HG02885 (cell line): ENCODE data around the gene NLRP10.
"Not testable (repeated sequence)": the region's sequence is repeated elsewhere in the genome, so short reads cannot be mapped to it uniquely, and the experiment has no call there.

Experiments used
- ATAC-seq: cut with Tn5 transposase; IDR thresholded peaks from one replicate; pipeline ENCODE4 v1.9.1; 2021; ENCODE audit warnings: mild to moderate bottlenecking; ENCODE audit not compliant: unreplicated experiment, poor library complexity

Gene NLRP10, protein sequence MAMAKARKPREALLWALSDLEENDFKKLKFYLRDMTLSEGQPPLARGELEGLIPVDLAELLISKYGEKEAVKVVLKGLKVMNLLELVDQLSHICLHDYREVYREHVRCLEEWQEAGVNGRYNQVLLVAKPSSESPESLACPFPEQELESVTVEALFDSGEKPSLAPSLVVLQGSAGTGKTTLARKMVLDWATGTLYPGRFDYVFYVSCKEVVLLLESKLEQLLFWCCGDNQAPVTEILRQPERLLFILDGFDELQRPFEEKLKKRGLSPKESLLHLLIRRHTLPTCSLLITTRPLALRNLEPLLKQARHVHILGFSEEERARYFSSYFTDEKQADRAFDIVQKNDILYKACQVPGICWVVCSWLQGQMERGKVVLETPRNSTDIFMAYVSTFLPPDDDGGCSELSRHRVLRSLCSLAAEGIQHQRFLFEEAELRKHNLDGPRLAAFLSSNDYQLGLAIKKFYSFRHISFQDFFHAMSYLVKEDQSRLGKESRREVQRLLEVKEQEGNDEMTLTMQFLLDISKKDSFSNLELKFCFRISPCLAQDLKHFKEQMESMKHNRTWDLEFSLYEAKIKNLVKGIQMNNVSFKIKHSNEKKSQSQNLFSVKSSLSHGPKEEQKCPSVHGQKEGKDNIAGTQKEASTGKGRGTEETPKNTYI

GRCh38 chr11:7965386-7965785 is at the start of gene NLRP10:
Gene NLRP10 (minus strand): TSS chr11:7965447. CDS start chr11:7963495, 1,952 bp downstream.
- no peak for ATAC-seq

DNA sequence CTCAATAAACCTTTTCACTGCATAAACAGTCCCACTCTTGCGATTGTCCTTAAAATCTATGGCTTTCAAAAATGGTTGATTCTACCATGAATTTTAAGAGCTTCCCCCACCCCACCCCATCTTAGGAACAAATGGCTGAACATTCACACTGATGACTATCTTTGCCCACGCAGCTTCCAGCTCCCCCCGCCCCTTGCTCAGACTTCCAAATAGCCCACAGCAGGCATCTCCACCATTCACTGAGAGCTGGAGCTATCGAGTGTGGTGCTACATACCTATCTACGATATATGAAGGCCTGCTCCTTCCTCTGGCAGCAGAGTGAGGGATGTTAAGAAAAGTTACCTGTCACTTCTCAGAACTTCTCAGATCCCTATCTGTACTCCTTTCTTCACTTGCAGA is 48.6 kb upstream of the NLRP10 start:
- no peak for ATAC-seq

- no peak for ATAC-seq
Observed at GRCh38 chr11:8011981-8012444, 46.8 kb upstream of the NLRP10 start.

GRCh38 chr11:8011371-8011770 is 46.1 kb upstream of the NLRP10 start:
- no peak for ATAC-seq

- no peak for ATAC-seq
Observed at GRCh38 chr11:8009856-8010255, 44.6 kb upstream of the NLRP10 start.

DNA sequence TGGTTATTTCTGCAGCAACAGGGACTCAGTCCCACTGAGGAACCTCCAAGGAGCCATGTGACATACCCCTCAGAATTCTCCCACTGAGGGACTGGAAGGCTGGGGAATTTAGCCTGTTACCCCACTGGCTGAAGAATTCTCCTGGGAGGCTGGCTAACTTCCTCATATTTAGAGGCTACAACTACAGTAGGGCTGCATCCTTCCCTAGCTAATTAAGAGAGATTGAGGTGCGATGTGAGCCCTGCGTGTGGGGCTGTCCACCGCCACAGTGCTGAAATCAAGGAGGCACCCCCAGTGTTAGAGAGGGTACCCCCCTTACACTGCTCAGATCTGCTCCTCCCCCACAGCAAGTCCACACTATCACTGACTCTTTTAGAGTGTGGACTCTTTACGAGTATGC is 43.0 kb upstream of the NLRP10 start:
- ATAC-seq: no peak

GRCh38 chr11:8006349-8006977 is 41.2 kb upstream of the NLRP10 start:
- ATAC-seq: peak; percentile 86

DNA sequence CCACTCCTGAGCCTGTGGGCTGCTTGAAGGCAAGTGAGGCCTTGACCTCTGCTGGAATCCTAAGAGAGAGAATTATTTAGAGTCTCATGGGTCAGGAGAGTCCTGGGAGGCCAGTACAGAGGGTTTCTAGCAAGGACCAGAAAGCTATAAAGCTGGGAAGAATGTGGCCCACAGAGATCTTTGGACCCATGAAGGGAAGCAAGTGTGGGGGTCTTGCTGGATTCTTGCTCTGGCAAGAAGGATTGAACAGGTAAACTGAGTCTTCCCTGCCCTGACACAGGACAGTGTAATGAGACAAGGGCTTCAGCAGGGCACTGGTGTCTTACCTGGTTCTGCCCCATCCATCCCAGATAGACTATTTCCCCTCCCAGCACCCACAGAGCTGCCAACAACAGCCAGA is 40.3 kb upstream of the NLRP10 start:
- no peak for ATAC-seq

GRCh38 chr11:8004008-8004407 is 38.8 kb upstream of the NLRP10 start:
- ATAC-seq: no peak

GRCh38 chr11:8003187-8003586 is 37.9 kb upstream of the NLRP10 start:
- no peak for ATAC-seq

DNA sequence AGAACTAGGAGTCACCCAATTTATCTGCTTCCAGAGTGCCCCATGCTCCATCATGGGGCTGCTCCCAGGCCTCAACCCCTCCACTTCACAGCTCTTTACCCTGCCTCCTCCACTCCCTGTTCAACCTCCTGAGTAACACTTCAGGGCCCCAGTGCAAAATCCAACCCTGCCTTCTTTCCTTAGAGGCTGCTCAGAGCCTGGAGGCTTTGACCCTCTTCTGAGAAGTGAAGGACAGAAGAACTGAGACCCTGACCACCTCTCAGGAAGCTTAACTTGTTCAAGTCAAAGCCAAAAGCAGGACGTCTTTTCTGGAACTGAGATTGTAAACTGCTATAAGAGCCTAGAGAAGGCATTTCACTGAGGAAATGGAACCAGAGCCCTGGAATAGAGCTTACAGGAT is 37.4 kb upstream of the NLRP10 start:
- no peak for ATAC-seq

GRCh38 chr11:8000390-8000789 is 35.1 kb upstream of the NLRP10 start:
- no peak for ATAC-seq

GRCh38 chr11:7999795-8000194 is 34.5 kb upstream of the NLRP10 start:
- ATAC-seq: no peak

GRCh38 chr11:7994581-7995278 is 29.5 kb upstream of the NLRP10 start:
- no peak for ATAC-seq

GRCh38 chr11:7987560-7987883 is 22.3 kb upstream of the NLRP10 start:
- not testable (repeated sequence) for ATAC-seq

DNA sequence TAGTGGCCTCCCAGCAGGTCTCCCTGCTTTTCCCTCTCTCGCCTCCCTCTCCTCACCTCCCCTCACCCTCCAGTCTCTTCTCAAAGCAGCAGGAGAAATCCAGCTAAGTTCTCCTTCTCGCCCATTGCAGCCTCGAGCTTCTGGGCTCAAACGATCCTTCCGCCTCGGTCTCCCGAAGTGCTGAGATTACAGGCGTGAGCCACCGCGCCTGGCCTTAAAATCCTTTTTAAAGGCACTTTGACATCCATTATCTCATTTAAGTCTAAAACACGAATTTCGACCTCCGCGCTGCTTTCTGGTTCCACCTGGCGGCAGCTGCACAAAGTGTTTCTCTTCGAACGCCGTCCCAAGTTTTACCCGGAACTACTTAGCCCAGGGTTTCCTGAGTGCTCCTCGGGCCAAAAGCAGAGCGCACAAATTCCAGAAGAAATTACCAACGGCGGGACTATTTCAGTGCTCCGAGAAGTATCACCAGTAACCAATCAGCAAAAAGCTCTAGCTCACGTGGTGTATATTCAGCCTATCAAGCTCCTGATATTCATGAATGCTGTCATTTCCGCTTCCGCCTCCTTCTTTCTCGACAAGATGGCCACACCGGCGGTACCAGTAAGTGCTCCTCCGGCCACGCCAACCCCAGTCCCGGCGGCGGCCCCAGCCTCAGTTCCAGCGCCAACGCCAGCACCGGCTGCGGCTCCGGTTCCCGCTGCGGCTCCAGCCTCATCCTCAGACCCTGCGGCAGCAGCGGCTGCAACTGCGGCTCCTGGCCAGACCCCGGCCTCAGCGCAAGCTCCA is 21.7 kb upstream of the NLRP10 start, which contains the start of gene EIF3F:
TSS of gene EIF3F (plus strand) at position 570 of the 792 bp plus-strand sequence. CDS start at position 586, 16 bp downstream.
- ATAC-seq: peak; percentile 96

- ATAC-seq: no peak
Observed at GRCh38 chr11:7983832-7984590, 18.8 kb upstream of the NLRP10 start.

DNA sequence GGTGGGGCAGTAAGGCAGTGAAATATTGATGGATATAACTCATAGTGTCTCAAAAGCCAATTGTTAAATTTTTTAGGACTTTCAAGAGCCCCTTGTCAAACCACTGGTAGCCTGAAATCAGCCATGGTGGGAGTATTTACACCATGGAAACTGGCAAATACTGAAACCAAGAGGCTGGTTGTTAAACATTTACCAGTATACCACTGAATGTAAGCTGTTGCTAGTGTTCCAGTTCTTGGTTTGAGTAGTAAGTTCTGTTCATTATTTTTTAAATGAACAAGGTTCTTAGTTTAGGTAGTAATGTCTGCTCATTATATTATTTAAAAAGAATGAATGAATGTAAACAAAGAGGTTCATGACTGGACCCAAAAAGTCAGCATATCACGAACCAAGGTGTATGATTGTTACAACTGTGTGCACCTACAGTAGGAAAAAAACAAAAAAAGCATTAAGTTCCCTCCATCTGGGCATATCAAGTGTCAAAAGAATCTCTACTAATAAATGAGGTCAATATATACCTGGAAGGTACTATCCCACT is 17.4 kb upstream of the NLRP10 start:
- ATAC-seq: no peak

DNA sequence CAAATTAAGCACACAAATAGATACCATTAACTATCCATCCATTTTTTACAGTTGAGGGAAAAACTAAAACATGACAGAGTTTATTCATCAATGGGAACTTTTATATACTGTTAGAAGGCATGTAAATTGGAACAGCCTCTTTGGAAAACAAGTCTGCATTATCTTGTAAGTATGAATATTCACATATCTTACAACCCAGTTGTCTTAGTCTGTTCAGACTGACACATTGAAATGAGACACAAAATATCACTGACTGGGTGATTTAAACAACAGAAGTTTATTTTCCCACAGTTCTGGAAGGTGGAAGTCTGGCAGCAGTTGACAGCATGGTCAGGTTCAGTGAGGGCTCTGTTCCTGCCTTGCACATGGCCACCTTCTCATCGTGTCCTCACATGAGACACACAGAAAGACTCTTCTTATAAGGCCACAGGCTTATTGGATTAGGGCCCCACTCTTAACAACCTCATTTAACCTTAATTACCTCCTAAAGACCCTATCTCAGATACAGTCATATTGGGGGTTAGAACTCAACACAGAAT is 16.4 kb upstream of the NLRP10 start:
- no peak for ATAC-seq
